GM19099 (cell line): ENCODE data around the gene NMB.

ENCODE experiments used
- POLR2A ChIP-seq: IDR thresholded peaks from 3 replicates; pipeline ENCODE4 v1.6.1; 2011; ENCODE audit warnings: low read depth; ENCODE audit not compliant: insufficient read length; ENCODE audit errors: extremely low read depth

NMB gene

DNA sequence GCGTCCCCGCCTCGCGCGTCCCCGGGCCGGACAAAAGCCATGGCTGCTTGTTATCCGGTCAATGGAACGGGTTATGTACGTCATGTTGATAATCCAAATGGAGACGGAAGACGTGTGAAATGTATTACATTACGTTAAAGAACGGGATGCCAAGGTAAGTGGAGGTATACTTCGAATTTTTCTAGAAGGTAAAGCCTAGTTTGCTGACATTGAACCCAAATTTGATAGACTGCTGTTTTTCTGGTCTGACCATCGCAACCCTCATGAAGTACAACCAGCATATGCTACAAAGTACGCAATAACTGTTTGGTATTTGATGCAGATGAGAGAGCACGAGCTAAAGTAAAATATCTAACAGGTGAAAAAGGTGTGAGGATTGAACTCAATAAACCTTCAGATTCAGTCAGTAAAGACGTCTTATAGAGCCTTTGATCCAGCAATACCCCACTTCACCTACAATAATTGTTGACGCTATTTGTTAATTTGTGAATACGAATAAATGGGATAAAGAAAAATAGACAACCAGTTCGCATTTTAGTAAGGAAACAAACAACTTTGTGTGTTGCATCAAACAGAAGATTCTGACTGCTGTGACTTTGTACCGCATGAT lies 23.7 kb downstream of the NMB start:
- TF ChIP-seq POLR2A, result no peak

DNA sequence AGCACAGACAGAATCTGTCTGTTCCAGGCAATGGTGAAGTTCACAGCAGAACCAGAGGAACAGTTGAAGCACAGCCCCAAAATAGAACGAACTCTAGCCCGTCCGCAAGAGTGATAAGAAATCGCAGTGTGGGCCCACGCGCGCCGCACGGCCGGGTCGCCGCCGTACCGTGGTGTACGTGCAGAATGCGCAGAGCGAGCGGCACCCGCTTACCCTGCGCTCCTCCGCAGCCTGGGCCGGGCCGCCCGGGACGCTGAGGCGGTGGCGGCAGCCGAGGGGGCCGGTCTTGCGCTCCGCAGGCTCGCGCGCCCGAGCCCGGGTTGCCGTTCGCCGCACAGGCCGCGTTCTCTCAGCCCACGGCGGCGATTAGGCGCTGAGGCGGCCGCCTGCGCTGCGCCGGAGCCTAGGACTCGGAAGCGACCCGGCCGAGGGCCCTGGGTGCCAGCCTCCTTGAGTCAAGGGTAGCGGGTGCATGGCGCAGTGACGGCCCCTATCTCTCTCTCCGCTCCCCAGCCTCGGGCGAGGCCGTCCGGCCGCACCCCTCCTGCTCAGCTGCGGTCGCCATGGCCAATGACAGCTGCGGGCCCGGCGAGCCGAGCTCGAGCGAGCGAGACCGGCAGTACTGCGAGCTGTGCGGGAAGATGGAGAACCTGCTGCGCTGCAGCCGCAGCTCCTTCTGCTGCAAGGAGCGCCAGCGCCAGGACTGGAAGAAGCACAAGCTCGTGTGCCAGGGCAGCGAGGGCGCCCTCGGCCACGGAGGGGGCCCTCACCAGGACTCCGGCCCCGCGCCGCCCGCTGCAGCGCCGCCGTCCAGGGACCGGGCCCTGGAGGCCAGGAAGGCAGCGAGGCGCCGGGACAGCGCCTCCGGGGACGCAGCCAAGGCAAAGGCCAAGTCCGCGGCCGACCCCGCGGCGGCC lies 24.4 kb downstream of the NMB start:
- peak; percentile 30 for TF ChIP-seq POLR2A

DNA sequence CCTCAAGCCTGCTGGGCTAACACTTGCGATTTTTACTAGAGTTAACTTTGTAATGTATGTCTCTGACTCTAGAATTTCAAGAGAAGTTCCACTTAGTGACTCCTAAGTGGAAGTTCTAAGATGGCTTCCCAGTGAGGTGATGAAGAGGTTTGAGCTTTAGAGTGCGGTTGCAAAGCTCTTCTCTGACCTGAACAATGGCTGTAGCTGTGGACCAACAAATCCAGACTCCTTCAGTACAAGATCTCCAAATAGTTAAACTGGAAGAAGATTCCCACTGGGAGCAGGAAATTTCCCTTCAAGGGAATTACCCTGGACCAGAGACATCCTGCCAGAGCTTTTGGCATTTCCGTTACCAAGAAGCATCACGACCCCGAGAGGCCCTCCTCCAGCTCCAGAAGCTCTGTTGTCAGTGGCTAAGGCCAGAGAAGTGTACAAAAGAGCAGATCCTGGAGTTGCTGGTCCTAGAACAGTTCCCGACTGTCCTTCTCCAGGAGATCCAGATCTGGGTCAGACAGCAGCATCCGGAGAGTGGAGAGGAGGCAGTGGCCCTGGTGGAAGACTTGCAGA lies 26.2 kb downstream of the NMB start:
- TF ChIP-seq POLR2A, result no peak

DNA sequence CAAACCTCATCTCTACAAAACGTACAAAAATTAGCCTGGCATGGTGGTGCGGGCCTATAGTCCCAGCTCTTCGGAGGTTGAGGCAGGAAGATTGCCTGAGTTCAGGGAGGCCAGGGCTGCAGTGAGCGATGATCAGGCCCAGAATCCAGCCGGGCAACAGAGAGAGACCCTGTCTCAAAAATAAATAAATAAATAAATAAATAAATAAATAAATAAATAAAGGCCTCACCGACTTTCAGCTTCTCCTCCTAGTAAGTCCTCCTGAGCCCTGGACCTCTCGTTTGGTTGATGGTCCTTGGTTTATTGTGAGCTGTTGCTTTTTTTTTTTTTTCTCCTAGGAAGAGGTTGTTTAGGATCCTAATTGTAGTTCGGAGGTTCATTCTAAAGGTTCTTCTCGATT lies 29.0 kb downstream of the NMB start:
- no peak for TF ChIP-seq POLR2A

DNA sequence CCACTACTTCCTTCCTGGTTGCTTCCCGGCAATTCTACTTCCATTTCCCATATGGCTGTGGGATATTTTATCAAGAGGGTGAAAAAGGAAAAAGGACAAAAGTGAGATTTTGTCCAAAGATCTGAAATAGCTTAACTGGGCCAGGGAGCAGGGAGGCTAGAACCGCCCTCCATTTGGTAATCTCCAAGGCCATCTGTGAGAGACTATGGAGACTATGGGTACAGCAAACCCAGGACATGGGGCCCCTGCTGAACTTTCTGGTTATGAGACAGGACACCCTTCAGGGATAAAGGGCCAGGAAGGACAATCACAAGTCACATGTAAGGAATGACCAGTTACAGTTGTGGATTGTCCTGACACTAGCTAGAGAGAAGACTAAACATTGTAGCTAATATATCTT lies 32.9 kb downstream of the NMB start:
- TF ChIP-seq POLR2A, result no peak

DNA sequence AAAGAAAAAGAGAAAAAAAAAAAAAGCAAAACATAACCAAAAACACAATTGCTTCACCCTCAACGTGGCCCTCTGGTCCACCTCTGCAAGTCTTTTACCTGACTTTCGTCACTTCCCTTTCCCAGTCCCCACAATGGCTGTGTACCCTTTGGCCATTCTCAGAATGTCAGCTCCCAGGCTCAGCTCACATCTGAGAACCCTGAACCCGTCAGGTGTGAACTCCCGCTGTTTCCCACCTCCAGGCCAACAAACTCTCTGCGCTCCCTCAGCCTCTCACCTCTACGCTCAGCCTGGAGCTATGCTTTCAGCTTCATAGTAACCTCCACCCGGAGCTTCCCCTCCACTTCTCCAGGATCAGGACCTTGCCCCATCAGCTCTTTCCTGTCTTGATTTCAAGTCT lies 33.6 kb downstream of the NMB start:
- TF ChIP-seq POLR2A, result no peak

DNA sequence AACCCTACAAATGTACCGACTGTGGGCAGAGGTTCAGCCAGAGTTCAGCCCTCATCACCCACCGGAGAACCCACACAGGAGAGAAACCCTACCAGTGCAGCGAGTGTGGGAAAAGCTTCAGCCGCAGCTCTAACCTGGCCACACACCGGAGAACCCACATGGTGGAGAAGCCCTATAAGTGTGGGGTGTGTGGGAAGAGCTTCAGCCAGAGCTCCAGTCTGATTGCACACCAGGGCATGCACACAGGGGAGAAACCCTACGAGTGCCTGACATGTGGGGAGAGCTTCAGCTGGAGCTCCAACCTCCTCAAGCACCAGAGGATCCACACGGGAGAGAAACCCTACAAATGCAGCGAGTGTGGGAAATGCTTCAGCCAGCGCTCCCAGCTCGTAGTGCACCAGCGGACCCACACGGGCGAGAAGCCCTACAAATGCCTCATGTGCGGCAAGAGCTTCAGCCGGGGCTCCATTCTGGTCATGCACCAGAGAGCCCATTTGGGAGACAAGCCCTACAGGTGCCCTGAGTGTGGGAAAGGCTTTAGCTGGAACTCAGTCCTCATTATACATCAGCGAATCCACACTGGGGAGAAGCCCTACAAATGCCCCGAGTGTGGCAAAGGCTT lies 36.5 kb downstream of the NMB start:
- no peak for TF ChIP-seq POLR2A

DNA sequence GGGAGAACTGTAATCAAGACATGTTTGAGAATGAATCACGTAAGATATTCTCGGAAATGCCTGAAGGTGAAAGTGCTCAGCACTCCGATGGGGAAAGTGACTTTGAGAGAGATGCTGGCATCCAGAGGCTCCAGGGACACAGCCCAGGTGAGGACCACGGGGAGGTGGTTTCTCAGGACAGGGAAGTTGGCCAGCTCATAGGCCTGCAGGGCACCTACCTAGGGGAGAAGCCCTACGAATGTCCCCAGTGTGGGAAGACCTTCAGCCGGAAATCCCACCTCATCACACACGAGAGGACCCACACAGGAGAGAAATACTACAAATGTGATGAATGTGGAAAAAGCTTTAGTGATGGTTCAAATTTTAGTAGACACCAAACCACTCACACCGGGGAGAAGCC lies 37.4 kb downstream of the NMB start:
- no peak for TF ChIP-seq POLR2A

DNA sequence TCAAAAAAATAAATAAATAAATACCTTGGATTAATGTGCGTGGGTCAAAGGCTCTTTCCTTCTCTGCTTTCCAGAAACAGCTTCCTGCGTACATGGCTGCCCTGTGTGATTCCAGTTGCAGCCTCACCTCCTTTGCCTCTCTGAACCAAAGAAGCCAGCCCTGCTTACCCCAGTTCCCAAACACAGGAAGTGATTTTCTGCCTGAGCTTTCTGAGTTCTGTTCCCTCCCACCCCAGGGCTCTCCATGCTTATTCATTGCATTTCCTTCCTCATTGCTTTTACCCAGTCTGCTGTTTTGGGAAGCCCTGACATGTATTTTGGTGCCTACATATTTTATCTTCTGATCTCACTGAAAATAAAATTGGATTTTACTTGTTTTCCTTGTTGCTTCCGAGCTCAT lies 41.8 kb downstream of the NMB start:
- TF ChIP-seq POLR2A, result no peak

DNA sequence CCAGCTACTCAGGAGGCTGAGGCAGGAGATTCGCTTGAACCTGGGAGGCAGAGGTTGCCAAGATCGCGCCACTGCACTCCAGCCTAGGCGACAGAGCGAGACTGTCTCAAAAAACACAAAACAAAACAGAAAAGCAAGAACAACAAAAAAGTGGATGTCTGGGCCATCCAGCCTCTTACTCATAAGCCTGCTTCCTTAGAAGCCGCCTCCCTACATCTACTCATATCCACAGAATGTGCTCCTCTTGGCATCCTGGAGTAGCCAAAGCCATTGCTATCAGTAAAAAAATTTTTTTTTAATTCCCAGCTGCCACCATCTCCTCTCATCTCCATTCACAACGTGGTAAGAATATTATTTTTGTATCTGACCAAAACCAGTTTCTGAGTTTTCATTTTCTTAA lies 46.4 kb downstream of the NMB start:
- TF ChIP-seq POLR2A, result no peak

DNA sequence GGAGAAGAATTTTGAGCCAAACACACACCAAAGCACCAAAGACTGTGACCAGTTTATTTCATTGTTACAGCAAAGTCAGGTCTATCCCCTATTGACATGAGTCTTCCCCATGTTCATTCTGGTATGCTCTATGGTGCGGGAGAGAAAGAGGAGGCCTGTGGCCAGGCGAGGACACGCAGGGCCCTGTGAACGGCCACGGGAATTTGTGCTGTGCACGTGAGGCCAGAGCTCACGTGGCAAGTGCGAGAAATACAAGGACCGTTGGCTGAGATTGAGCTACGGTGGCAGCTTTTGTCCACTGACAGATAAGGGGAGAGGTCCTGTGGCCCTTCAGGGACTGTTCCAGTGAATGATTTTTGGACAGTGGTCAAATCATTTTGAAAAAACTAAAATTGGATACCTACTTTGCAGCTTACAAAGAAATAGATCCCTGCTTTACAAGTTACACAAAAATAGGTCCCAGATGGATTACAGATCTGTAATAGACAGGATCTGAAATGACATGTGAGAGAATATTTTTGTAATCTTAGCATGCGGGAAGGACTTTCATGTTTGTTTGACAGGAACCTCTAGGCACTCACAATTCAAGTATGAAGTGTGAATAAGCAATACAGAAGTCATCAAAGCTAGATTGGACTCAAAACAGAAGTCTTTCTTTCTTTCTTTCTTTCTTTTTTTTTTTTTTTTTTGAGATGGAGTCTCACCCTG lies 48.0 kb downstream of the NMB start:
- TF ChIP-seq POLR2A, result no peak

DNA sequence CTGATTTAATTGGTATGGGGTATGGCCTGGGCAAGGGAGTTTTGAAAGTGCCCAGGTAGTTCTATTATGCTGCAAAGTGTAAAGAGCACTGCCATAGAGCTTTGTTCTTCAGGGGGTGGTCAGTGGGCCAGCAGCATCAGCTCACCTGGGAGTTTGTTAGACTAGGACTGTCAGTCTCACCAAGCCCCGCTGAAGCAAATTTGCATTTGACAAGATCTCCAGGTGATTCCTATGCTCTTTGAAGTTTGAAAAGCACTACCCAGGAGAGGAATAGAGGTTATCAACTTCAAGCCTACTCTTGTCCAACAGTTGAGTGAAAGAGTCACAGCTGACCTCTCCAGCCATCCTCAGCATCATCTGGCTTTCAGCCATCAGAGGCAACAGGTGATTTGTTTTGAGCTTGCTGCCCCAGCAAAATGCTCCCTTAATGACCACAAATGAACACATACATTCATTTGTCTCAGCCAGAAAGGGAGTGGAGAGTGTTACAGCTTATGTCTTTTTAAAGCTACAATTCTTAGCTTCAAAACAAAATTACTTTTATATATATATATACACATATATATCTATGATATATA lies 49.2 kb downstream of the NMB start:
- no peak for TF ChIP-seq POLR2A

DNA sequence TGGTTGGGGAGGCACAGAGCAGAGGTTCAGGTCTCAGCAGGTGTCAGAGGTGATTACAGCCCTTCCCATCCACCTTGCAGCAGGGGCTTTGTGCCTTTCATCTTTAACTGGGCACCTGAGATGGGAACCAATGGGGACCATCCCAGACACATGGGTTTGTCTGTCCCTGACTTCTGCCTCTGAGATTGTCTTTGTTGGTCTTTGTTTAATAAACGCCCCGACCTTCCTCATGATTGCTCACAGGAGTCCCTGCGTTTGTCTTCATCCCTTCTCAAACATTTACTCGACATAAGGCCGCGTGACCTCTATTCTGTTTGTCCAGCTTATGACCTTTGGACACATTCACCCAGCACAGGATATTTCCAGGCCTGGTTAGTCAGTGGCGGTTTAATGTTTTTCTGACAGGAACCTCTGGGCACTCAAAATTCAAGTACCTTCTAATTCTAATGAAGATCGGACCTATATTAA lies 51.3 kb downstream of the NMB start:
- no peak for TF ChIP-seq POLR2A

DNA sequence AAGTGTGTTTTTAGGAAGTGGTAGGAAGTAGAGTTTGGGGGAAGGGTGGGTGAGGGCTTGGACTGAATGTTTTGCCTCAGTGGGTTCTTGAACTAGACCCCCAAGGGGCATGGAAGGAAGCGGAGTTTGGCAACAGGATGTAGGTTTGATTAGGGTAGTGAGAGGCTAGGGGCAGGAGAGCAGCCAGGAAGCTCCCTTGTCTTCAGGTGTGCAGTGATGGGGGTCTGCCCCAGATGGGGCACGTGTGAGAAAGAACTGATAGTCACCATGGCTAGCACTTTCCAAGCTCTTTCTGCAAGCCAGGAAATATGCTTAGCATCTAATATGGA lies 52.5 kb downstream of the NMB start:
- TF ChIP-seq POLR2A, result no peak
